NK-92 treated with Interleukin-12 subunit alpha and Interleukin-12 subunit beta, amount 100 ng/mL, for 24 hours (cell line): ENCODE measurements around the gene TLCD5.
A peak's percentile ranks its signal among the peaks of the same experiment; 100 is the strongest.

ENCODE experiments used
- DNase-seq: peaks from one replicate; lab custom pipeline; 2025; lab: John Stamatoyannopoulos, UW

Gene TLCD5

GRCh38 chr11:120307476-120307875 is 17.6 kb upstream of the TLCD5 start:
- DNase-seq: no peak

GRCh38 chr11:120308081-120308480 is 17.0 kb upstream of the TLCD5 start:
- no peak for DNase-seq

DNA sequence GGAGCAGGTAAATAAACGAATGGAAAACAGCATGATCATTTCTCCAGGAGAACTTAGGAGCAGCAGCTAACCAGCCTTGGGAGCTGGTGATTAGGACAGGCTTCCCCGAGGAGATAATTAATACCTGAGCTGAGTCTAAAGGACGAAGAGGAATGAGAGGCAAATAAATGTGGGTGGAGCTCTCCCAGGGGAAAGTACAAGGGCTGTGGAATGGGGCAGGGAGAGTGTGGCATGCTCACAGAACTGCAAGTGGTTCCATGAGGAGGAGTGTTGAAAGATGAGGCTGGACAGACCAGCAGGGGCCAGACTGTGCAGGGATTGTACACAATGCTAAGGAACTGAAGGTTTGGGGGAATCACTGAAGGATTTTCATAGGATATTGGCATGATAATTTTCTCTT is 14.2 kb upstream of the TLCD5 start:
- DNase-seq: no peak

- no peak for DNase-seq
Observed at GRCh38 chr11:120314861-120315260, 10.2 kb upstream of the TLCD5 start.

- no peak for DNase-seq
Observed at GRCh38 chr11:120316880-120317688, 8.0 kb upstream of the TLCD5 start.

DNA sequence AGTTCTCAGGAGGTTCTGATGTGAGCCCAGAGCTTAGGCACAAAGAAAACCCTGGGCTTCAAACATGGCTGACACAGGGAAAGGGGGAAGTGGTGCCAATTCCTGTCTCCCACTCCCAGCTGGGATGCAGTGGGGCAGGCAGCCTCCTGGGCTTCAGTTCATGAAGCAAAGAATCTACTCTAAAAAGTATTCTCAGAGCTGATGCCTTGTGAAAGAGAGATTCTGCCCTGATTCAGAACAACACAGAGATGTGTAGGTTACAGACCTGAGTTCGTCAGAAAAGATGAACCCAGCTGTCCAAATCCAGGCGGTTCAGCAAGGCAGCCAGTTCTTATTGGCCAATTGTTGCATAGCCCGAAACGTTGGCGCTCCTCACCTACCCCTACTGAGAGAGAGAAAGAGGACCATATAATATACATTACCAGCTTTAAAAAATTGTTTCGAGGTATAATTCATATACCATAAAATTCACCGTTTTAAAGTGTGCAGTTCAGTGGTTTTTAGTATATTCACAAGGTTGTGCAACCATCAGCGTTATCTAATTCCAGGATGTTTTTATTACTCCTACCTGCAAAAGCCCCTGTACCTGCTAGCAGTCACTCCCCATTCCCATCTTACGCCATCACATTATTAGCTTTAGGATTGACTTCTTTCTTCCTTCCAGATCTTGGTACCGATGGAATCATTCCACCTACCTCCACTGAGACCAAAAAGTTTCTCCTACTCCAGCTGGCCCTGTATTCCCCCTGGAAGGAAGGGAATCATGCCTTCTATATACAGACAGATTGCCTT is 7.2 kb upstream of the TLCD5 start:
- no peak for DNase-seq

DNA sequence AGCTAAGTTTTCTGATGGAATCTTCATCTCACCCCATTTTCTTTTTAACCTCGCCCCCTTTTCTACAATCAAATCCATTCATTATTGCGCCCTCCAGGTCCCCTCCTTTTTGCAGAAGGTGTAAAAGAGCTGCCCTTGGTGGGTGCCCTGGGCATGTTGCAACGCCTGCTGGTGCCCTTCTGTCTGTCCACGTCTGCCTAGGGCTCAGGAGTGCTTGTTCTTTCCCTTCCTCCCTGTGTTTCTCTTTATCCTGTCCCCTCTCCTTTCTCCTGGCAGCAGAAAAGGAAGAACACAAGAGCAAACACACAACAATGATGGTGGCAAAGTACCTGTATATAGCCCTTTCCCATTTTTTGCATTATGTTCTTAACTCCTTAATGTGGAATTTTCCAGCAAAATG is 6.2 kb upstream of the TLCD5 start:
- DNase-seq: no peak

- no peak for DNase-seq
Observed at GRCh38 chr11:120326228-120326627, 1.1 kb downstream of the TLCD5 start.

DNA sequence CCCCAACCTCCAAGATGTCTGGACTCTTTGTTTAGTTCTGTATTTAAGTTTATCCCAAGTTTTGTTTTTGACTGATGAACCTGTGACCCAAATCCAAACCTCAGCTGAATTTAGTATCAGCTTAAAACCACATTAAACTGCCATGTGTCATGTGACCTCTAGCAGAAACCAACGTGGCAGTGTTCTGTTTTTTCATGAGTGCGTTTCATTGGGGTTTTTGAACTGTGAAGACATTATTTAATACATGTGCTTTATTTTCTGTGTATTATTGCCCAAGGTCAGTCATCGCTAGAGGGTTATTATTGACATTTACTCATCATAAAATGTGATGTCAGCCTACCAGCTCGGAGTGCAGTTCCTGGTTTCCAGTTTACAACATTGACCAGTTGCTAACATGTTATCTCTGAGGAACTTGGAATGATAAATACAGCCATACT is 1.8 kb downstream of the TLCD5 start:
- no peak for DNase-seq

DNA sequence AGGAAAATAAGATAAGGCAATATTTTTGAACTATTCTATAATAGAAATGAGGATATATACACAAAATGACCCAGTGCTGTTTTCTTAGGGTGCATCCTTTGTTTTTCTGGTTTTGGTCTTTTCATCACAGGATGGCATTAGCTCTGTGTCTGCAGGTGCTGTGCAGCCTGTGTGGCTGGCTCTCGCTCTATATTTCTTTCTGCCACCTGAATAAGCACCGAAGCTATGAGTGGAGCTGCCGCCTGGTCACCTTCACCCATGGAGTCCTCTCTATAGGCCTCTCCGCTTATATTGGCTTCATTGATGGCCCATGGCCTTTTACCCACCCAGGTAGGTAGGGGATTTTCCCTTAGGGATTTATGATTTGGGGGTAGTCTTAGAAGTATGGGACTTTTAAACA is 2.2 kb downstream of the TLCD5 start:
- no peak for DNase-seq

DNA sequence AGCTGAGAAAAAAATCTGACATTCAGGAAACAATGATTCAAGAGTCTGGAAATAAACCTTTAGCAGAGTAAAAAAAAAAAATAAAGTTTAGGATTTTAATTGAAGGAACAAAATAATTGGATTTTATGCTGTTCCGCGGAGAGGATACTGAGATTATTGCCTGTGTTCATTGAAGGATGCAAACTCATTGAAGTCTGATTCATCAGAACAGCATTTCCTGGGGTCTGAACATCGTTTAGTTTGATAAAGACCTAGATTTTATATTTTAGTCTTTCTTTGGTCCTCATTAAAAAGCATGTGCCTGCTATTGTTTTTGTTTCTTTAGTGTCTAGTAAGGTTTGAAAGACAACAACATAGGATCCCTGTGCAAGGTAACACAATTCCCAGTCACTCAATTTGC is 4.5 kb downstream of the TLCD5 start:
- no peak for DNase-seq

DNA sequence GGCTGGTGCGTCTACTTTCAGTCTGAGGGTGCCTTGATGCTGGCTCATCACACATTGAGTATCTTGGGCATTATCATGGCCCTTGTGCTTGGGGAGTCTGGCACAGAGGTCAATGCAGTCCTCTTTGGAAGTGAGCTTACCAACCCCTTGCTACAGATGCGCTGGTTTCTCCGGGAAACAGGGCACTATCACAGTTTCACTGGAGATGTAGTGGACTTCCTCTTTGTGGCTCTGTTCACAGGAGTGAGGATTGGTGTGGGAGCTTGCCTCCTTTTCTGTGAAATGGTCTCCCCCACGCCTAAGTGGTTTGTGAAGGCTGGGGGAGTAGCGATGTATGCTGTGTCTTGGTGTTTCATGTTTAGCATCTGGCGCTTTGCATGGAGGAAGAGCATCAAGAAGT is 4.9 kb downstream of the TLCD5 start:
- no peak for DNase-seq

- DNase-seq: no peak
Observed at GRCh38 chr11:120331301-120331996, 6.3 kb downstream of the TLCD5 start.

DNA sequence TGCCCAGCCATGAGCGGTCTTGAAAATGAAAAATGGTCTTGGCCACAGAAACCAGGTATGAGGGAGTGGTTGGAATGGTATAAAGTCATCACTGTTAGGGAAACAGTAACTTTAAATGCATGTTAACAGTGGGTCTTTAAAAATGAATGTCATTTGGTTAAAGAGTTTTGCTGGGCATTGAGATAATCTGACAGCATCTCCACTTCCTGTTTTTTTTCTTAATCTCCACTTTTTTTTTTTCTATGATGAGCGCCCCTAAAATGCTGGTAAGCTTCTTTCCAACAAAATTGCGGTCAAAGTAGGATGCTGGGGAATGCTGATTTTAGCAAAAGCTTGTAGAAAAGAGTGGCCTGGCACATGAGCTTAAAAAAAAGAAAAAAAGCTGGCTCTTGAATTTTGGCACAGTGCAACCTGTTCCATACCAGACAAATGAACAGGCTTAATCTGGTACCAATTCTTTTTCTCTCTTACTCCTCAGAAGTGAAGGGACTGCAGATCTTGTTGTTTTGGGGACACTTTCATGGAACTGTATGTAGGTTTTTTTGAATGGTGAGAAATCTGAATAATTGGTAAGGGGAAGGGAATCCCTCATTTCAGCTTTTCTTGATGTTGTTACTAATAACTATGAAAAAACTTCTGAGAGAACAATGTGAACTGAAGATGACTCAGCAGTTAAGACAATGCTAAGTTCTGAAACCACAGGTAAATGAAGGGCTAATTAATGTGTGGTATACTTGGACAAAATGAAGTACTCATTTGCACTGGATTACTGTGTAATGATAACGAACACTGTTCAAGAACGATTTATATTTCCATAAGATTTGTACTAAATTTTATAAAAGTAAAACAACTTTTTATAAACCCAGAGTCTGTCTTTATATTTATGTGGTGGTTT is 8.0 kb downstream of the TLCD5 start:
- no peak for DNase-seq

GRCh38 chr11:120333801-120334200 is 8.7 kb downstream of the TLCD5 start:
- no peak for DNase-seq

GRCh38 chr11:120334332-120334731 is 9.2 kb downstream of the TLCD5 start:
- no peak for DNase-seq

DNA sequence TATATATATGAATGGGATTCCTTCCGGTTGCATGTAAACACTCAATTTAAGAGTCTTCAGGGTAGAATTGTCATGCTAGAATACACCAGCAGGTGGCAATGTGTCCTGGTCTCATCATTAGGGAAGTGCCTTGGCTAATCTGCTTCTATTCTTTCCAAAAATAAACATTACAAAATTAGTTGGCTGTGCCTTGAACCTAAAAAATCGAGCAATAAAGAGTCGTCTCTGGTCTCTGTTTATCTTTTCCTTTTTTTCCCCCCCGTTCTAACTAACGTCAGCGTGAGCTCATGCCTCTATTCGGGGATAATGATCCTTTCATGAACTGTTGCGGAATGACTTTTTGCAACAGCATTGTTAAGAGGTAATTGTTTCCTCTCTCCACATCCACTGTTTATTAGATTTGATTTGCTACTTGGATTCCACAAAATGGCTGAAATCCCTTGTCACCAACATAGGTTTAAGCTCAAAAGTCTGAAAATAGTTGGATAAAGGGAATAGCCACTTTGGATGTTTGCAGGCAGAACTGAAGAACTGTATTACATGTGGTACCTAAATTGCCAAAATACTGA is 9.9 kb downstream of the TLCD5 start:
- peak; percentile 8 for DNase-seq

DNA sequence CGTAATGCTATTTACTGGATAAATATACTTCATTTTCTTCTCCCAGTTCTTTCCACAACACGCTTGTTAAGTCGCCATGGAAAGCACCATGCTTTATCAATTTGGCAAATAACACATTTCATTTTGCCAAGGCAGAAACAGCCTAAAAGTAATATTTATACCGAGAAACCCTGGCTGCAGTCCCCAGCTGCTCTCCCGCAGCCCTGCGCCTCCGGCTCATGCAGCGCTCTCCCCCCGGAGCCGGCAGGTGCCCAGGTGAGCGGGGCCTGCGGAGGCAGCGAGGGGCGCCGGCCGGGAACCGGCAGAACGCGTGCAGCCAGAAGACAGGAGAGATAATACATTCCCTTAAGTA is 10.4 kb downstream of the TLCD5 start:
- no peak for DNase-seq

- DNase-seq: peak; percentile 74
Observed at GRCh38 chr11:120335908-120336640, 11.0 kb downstream of the TLCD5 start, which contains the start of gene ARHGEF12. ARHGEF12 (plus strand) TSS chr11:120336413; CDS start chr11:120337244, 831 bp downstream.

GRCh38 chr11:120336641-120337354 is 11.7 kb downstream of the TLCD5 start:
- peak; percentile 9 for DNase-seq
